ENCODE results near the gene CEP164.
A peak's percentile ranks its signal among the peaks of the same experiment; 100 is the strongest.

CEP164 gene

GRCh38 chr11:117424781-117425180 is 97.1 kb downstream of the CEP164 start:
- DNase-seq: no peak

GRCh38 chr11:117425679-117426296 is 98.1 kb downstream of the CEP164 start:
- DNase-seq: no peak

DNA sequence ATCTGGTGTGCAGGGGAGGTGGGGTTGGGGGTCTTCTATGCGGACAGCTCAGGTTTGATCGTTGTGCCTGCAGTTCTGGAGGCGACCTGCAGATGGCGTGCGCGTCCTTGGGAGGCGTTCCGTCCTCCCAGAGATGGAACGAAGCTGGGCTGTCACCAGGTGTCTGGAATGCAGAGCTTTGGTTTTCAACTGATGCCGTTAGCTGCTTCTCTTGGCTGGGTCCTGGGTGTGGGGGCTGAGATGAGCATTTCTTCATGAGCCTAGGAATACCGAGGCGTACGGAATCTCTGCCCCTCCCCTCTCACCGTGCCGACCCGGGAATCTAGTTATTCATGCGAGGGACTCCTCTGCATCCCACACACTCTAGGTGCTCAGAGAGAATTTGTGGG is 98.6 kb downstream of the CEP164 start:
- DNase-seq: peak; percentile 50

DNA sequence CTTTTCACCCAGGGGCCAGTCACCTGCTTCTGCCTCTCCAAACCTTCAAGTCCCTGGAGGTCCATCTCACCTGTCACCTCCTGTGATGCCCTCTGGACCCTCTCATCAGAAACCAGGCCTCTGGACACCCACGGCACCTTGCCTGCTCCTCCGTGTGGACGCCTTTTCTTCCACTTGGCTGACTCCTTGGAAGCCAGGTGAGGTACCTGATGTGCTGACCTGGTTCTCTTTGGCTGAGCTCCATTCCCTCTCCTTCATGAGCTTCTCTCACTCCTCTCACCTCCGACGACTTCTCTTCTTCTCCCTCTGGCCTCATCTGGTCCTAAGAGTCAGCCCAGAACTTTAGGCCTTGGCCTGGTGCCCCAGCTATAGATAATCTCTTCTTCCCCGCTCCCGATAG is 99.3 kb downstream of the CEP164 start:
- no peak for DNase-seq

DNA sequence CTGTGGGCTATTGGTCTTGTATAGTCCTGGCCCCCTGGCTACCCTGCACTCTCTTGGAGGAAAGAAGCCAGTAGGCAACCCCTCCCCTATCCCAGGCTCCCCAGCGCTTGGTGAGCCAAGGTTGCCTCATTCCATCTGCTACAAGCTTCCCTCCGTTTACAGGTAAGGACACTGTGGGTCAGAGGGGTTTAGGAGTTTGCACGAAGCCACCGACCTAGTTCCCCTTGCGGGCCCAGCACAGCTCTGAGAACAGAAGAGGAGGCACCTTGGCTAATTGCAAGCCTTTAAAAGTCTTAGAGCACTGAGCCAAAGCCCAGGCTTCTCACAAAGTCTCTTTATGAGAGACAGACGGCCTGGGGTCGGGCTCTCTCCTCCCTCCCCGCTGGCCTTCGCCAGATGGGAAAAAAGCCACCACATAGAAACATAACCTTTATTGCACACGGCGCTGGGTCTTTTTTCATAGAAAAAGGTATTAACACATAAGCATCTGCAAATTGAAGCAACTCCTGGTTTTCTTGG is 99.8 kb downstream of the CEP164 start:
- no peak for DNase-seq

DNA sequence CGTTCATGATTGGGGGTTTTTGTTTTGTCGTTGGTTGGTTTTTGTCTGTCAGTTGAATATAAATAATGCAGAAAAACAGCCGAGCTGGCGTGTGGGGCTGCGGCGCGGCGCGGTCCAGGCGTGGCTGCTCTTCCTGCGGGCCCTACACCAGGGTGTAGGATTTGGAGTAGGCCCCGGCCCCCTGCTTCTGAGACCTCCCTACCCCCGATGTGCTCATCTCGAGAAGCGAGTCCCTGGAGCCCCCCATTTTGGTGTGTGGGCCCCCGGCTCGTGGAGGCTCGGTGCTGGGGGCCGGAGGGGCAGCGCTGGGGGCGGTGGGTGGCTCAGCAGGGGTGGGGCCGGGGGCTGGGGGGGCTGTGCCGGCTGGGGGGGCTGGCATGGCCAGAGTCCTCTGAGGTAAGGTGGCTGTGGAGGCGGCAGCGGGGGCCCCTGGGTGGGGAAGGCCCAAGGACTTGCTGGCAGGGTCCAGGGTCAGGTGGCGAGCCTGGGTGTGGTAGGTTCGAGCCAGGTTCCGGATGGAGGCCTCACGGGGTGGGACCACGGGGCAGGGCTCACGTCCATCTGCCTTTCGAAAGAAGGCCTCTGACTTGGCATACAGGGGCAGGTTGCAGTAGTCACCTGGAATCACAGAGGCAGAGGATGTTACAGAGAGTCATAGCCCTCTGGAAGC is 100.7 kb downstream of the CEP164 start:
- DNase-seq: no peak

GRCh38 chr11:117428856-117429229 is 101.2 kb downstream of the CEP164 start:
- no peak for DNase-seq

DNA sequence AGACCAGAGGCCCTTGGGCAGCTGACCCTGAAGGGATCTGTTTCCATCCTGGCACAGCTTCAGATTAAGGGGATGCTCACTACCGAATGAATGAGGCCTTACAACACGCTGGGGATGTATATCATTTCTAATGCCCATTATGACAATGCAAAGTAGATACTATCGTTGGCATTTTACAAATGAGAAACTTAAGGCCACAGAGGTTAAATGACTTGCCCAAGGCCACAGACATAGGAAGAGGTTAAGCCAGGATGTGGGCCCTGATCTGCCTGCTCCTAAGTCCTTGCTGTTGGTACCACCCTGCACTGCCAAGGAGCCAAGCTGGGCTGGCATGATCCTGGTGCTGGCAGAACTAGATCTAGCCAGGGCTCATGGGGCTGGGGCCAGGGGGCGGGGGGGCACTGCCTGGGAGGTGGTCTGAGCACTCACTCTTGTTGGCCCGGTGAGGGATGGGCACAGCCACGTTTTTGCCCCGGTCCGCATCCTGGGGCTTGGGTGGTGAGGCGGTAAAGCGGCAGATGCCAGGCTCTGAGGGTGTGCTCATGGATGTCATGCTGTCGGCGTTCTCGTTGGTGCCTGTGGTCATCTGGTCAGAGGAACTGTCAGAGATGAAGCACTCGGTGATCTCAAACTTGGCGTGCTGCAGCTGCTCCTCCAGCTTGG is 102.8 kb downstream of the CEP164 start:
- no peak for DNase-seq

GRCh38 chr11:117431436-117431835 is 103.8 kb downstream of the CEP164 start:
- no peak for DNase-seq

DNA sequence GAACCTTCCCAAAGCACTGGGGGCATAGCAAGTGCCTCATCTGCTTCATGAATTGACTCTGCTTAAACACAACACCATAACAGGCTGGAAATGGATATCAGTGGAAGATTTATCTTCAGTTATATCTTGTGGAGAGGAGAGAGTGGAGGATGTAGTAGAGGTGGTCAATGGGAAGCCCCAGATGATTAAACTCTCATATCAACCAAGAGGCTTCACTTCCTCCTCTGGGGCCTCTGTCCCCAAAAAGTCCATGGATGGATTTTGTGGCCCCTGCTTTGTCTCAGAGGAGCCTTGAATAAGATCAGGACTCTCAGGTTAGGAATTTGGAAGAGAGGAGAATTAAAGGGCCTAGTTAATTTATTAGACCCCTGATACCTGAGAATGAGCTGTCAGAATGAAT is 106.1 kb downstream of the CEP164 start:
- DNase-seq: no peak

- DNase-seq: no peak
Measured at GRCh38 chr11:117434481-117434880, 106.8 kb downstream of the CEP164 start.

- no peak for DNase-seq
Measured at GRCh38 chr11:117435326-117435725, 107.7 kb downstream of the CEP164 start.

GRCh38 chr11:117437041-117437790 is 109.6 kb downstream of the CEP164 start:
- no peak for DNase-seq

DNA sequence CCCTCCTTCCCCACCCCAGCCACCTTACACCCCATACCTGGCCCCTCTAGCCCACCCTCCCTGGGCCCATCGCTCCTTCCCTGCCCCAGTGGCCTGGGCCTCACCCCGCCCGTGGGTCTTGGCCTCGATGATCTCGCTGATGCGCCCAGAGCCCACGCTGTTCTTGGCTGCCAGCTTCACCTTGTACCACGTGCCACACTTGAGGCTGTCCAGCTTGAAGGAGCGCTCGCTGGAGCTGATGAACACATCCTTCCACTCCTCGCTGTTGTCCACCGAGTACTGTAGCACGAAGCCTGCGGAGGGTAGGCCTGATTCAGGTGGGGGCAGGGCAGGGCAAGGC is 110.1 kb downstream of the CEP164 start:
- DNase-seq: no peak

- no peak for DNase-seq
Measured at GRCh38 chr11:117438371-117439000, 110.8 kb downstream of the CEP164 start.

DNA sequence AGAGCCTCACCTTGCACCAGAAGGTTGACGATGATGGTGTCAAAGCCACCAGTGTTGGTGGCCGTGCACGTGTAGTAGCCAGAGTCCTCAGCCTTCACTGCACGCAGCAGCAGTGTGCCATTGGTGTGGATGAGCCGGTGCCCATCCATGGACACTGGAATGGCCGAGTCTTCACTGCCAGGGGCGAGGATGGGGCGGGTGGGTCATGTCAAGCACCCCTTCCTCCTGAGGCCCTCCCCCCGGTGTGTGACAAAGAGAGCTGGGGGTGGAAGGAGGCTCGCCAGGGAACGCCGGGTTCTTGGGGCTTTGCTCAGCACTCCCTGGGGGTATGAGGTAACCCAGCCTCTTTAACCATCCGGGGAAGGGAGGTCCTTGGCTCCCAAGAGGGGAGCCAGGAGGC is 111.6 kb downstream of the CEP164 start:
- no peak for DNase-seq

GRCh38 chr11:117440258-117440657 is 112.6 kb downstream of the CEP164 start:
- no peak for DNase-seq

DNA sequence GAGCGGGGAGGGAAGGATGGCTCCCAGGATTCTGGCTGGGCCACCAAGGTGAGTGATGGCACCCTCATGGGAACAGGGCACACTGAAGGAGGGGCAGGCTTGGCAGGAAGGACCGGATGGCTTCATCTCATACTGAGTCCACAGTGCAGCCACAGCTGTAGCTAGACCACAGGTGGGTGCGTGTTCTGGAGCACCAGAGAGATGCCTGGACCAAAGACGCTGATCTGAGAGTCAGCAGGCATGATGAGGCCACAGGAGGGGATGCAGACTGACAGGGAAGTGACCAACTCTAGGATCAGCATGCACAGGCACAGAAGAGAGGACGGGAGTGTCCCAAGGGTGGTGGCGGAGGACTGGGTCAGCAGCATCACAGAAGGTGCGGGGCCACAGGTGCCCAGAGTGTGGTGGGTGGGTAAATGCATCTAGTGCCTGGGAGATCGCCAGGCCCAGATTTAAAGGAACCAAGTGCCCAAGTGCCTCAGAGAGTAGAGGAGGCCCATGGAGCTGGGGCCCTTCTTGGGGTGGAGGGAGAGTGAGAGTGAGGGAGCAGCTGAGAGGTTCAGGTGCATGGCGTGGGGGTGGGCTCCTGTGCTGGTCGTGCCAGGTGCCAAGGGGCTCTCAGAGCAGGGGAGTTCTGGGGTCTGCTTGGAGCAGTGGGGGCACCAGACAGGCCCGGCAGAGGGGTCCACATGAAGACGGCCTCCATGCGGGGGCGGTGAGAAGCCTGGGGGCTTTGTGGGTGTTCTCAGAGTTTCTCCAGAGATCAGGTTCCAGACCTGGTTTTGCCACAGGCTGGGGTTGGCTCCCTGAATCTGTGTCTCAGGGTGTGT is 113.7 kb downstream of the CEP164 start:
- no peak for DNase-seq

DNA sequence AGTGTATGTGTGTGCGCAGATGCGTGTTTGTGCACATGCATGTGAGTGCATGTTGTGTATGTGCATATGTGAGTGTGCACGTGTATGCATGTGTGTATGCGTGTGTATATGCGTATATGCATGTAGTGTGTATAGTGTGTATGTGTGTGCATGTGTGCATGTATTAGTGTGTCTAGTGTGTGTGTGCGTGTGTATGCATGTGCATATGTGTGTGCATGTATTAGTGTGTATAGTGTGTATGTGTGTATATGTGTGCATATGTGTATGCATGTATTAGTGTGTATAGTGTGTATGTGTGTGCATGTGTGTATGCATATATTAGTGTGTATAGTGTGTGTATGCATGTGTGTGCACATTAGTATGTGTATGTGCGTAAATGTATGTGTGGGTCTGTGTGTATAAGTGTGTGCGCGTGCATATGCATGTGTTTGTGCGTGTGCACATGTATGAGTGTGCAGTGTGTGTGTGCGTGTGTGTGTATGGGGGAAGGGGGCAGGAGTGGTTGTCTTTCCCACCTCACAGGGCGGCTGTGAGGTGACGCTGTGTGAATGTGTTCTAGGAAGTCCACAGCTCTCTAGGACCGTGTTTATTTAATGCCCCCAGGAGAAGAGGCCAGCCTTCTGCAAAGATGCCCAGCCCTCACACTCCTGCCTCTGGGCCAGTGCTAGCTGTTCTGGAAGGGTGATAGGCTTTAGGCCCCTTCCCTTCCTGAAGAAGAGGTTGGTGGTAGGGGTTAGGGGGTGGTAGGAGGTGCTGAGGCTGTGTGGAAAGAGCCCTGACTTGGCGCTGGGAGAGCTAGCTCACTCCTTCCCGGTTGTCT is 114.6 kb downstream of the CEP164 start:
- no peak for DNase-seq

DNA sequence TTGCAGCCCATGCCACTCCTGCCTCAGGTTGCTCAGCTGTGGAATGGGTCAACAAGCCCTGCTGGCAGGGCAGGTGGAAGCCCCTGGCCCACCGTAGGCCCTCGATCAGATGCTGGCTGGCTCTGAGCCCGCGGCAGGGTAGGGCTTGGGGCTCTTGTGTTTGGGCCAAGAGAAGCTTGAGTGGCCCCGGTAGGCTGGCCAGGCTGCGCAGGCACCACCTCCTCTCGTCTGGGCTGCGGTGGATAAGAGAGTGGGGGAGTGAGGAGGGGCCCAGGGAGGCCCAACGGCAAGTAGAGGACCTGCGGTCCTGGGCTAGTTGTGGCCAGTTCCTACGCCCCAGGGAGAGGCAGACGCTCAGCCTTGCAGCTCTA is 115.2 kb downstream of the CEP164 start:
- no peak for DNase-seq

Measured in activated T-cell treated with anti-CD3 and anti-CD28 coated beads for 4 hours (primary cell).